ENCODE data around the gene KLHDC7B.

KLHDC7B gene

DNA sequence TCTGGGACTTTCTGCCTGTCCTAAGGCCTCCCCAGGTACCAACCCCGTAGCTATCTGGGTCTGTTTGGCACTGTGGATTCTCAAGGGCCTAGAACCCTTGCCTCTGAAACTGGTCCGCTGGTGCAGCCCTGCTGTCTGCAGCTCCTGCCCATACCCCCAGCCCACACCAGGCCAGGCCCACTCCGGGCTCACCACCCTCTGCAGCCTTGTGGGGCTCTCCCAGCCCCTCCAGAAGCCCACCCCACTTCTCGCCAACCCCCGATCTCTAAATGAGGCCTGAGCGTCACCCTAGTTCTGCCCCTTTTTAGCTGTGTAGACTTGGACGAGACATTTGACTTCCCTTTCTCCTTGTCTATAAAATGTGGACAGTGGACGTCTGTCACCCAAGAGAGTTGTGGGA is 4.7 kb downstream of the KLHDC7B start:
- DNase-seq = no peak

GRCh38 chr22:50551160-50551752 is 5.6 kb downstream of the KLHDC7B start:
- DNase-seq = no peak

- no peak for DNase-seq
These were observed 7.6 kb downstream of the KLHDC7B start for GRCh38 chr22:50553310-50553709.

DNA sequence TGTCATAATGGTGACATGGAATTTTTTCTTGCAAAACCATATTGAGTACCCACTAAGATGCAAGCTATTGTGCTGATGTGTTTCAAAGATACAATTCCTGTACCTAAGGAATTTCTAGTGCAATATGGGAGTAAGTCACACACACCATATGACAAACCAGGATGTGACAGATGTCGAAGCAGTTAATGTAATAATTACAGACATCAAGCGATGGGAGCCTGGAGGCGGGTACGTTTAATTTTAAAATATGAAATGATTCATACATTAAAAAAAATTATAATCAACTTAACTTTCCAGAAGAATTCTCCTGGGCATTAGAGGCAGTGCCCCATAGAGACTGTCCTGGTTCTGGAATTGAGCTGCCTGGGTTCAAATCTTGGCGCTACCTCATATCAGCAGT is 11.0 kb downstream of the KLHDC7B start:
- no peak for DNase-seq

DNA sequence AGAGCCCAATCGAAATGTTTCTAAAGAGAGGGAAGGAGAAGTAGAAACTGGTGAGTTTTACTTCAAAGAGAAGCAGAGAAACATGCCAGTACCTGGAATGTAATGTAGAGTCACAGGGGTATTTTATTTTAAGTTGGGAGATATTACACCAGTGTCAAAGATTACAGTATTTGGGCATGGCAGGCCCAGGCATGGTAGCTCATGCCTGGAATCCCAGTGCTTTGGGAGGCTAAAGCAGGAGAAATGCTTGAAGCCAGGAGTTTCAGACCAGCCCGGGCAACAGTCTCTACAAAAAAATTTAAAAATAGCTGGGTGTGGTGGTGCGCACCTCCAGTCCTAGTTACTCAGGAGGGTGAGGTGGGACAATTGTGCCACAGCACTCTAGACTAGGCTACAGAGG is 14.3 kb downstream of the KLHDC7B start:
- DNase-seq = no peak

- DNase-seq = no peak
These were observed 16.0 kb downstream of the KLHDC7B start for GRCh38 chr22:50561401-50562358.

DNA sequence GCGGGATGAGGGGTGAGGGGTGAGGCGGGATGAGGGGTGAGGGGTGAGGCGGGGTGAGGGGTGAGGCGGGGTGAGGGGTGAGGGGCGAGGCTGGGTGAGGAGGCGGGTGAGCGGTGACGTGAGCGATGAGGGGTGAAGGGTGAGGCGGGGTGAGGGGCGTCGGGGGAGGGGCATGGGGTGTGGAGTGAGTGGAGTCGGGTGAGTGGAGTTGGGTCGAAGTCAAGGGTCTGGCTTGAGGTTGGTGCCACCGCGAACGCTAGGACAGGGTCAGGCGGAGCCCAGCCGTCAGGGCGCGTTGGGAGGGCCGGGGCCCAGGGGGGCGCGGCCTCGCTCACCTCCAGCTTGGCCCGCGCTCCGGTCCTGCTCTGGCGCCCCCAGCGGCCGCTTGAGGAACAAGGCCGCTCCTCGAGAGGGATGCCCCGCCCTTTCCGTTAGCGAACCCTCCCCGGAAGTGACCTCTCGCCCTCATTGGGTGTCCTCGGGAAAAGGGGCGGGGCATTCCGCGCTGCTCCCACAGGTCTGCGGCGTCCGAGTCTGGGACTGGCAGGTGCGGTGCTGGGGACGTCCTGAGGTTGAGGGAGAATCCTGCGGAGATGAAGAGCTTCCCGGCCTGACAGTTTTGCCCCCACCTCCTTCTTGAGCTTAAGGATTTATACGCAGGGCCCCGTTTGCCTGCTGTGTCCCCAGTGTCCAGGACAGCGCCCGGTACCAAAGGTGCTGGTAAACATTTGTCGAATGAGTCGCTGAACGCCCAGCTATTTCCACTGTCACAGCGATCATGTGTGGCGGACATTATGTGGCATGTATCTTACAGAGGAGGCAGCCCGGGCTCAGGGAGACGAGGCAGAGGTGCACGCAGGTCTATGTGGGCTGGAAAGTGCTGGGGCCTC is 17.1 kb downstream of the KLHDC7B start, which contains the start of gene SYCE3:
Gene SYCE3, minus strand, starts transcription at position 397 of the 890 bp plus-strand sequence. CDS start 6,514 bp downstream, outside the sequence.
- peak; percentile 99 for DNase-seq

GRCh38 chr22:50563413-50564160 is 17.9 kb downstream of the KLHDC7B start:
- DNase-seq = no peak

- no peak for DNase-seq
These were observed 18.6 kb downstream of the KLHDC7B start for GRCh38 chr22:50564289-50564688.

GRCh38 chr22:50567721-50568252 is 22.1 kb downstream of the KLHDC7B start:
- no peak for DNase-seq

GRCh38 chr22:50568626-50569025 is 22.9 kb downstream of the KLHDC7B start:
- no peak for DNase-seq

DNA sequence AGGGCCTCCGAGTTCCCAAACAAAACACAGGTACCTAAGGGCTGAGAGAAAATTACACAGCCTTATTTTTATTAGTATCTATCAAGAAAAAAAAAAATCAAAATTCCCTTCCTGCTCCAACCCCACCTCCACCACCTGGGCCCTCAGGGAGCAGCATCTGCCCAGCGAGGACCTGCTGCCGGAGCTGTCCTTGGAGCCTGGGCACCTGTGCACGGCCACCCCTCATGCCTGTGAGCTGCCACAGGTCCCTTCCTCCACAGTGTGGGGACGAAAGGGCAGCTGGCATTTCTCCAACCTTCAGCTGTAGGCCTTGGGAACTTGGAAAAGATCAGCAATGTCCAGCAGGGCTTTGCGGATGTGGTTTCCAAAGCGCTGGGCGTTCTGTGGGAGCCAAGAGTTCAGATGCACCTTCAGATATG is 23.4 kb downstream of the KLHDC7B start:
- DNase-seq = no peak

DNA sequence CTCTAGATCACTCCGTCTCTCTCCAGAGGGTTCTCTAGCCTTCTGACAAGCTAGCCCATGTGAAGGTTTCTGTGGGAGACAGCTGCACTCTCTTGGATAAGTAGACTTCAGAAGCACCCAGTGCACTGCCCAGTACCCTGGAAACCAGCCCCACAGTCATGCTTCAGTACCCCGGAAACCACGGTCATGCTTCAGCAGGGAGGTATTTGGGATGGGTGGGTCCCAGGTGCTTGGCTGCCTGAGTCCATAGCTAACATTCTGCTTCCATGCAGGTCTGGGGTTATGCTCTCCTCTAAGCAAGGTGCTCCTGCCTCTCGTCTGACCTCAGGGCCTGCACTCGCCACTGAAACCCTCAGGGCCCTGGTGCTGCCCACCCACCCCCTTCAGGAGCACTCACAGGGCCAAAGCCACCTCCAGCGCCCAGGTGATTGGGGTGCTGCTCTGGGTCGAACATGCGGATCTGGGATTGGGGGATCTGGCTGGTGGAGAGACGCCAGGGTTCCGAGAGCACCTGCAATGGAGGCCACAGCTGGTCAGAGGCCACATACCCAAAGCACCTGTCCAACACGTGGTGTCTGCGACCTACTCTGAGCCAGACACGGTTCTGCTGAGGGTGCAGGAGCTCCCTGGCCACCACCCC is 24.3 kb downstream of the KLHDC7B start:
- no peak for DNase-seq

DNA sequence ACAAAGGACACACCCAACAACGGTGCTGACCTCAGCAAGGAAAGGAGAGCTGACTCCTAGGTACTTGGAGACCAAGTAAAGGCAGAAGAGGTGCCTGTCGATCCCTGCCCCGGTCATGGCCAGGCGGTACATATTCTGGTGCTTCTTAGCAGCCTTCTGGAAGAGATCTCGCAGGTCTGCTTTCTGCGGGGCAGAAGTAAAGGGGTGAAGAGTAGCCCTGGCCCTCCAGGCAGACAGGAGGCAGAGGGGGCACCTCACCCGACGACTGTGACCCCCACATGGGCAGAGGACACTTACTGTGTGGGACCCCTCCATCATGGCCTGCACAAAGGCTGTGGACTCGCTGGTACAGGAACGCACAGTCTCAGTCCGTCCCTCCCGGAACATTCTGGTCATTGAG is 25.2 kb downstream of the KLHDC7B start:
- DNase-seq = no peak

DNA sequence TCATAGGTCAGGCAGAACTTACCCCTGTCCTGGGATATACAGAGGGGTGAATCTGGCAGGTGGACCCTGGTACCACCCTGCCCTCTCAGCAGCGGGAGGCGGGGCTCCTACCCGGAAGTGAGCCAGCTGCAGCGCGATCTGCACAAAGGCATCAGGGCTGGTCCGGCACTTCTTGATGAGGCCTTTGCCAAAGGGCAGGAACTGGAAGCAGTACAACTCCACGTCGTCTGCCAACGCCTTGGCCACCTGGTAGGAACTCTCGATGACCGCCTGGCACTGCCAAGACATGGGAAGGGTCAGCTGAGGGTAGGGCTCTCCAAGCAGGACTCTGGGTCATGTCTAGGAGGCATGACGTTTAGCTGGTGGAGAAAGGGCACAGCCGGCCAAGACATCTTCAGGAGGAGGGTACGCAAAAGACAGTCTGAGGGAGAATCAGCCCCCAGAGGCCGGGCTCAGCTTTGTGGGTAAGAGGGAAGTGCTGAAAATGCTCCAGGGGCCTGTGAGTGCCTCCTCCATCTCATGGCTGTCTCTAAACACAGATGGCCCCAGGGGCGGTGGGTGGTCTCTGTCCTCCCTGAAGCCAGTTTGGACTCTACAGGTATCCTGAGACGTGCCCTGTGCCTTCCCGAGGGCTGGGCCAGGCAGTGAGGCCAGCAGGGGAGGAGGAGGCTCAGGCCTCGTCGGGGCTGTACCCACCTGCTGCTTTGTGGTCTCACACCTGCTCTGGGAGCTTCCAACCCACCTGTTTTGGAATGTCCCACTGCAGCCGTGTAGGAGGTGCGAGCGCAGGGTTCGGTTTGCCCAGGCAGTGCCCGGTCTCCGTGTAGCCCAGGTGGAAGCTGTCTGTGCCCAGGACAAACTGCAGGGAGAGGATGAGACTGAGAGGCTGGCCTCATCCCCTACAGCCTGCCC is 25.8 kb downstream of the KLHDC7B start:
- no peak for DNase-seq

GRCh38 chr22:50572965-50573364 is 27.3 kb downstream of the KLHDC7B start:
- no peak for DNase-seq

DNA sequence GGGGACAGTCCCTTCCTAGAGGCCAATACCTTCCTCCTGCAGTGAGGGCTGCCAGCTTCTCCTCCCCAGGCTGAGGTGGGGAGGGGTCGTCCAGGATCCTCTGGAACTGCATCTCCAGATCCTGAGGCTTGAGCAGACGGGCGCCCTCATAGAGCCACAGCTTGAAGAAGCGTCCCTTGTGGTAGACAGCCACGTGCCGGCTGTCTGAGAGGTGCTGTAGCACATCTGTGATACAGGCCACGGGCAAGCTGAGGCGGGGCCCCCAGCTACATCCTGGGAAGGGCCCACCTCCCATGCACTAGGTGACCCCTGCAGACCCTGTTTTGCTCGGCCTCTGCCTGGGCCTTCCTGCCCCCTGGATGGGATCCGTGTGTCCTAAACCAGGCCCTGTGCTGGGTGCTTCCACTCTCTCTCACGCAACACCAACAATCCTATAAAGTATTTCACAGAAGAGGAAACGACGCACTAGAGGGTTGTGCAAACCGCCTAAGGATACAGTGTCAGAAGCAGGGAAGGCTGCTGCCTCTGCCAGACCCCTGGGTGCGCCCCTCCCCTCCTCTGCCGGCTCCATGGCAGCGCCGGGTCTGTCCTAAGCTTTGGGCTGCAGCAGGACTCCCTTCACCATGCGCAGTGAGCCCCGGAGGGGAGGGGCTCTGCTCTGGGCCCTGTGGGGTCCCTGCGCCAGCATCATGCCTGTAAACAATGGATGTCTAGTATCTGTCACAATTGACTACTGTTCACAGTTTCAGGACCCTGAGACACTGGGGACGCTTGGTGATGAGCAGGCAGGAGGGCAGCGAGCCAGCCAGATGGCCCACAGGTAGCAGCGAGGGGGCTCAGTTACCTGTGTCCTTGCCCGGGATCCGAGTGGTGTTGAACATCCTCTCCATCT is 28.0 kb downstream of the KLHDC7B start:
- no peak for DNase-seq

GRCh38 chr22:50574383-50574755 is 28.7 kb downstream of the KLHDC7B start:
- DNase-seq = no peak

GRCh38 chr22:50575426-50575941 is 29.8 kb downstream of the KLHDC7B start:
- DNase-seq = no peak
